PFSK-1 (cell line): ENCODE data around the gene MOK.

Source experiments
- FOXP2 ChIP-seq: optimal IDR thresholded peaks from 2 replicates; pipeline ENCODE3; 2011; ENCODE audit warnings: borderline replicate concordance, control low read depth, inconsistent platforms; ENCODE audit not compliant: insufficient read depth; ENCODE audit errors: extremely low read length, extremely low read depth
- POLR2AphosphoS5 ChIP-seq: IDR thresholded peaks from 2 replicates; pipeline ENCODE4 v1.6.1; 2012; ENCODE audit warnings: low read depth, mild to moderate bottlenecking, control low read depth, low read length, moderate library complexity
- SIN3A ChIP-seq: IDR thresholded peaks from 2 replicates; pipeline ENCODE4 v1.6.1; 2012; ENCODE audit warnings: mild to moderate bottlenecking, low read length, moderate library complexity, borderline replicate concordance; ENCODE audit not compliant: insufficient read depth
- TAF1 ChIP-seq: IDR thresholded peaks from 2 replicates; pipeline ENCODE4 v1.6.1; 2012; ENCODE audit warnings: low read length, control low read depth, borderline replicate concordance; ENCODE audit not compliant: insufficient read depth
- TF ChIP-seq, protein P1 (sequence below), 2 experiments: IDR thresholded peaks; 2 replicates each; pipeline versions ENCODE4 v1.6.1 to v1.8.0; 2011 to 2012; ENCODE audit warnings: low read depth in 2 of 2, low read length in 2 of 2, control low read depth in 1 of 2, inconsistent platforms in 1 of 2, mild to moderate bottlenecking in 1 of 2, moderate library complexity in 1 of 2; ENCODE audit not compliant: insufficient read depth in 1 of 2

MOK gene

DNA sequence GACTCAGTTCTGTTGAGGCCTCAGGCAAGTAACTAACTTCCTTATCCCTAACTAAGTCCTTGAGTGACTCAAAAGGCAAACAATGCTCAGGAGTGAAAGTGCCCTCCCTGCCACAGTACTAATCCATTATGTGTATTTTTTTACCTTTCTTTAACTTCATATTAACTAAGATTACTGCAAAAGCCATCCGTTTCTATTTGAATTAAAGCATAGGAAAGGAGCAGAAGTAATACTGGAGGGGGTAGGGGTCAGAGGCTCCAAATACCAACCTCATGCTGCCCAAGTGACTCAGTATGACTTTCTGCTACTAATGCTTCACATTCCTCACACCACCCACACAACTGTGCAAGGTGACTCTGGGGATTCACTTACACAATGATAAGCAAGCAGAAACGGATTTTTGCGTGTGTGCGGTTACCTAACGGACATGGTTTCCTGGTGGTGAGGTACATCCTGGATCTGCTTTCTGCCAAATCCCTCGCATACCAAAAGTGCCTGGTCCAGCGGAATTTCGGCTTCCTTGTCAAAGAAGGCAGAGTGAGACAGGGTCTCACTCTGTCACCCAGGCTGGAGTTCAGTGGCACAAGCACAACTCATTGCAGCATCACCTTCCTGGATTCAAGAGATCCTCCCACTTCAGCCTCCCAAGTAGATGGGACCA, 25.1 kb downstream of the MOK start:
- TF ChIP-seq TAF1 (no peak), FOXP2 (no peak), POLR2AphosphoS5 (no peak), SIN3A (no peak)
- TF ChIP-seq, protein P1, sequence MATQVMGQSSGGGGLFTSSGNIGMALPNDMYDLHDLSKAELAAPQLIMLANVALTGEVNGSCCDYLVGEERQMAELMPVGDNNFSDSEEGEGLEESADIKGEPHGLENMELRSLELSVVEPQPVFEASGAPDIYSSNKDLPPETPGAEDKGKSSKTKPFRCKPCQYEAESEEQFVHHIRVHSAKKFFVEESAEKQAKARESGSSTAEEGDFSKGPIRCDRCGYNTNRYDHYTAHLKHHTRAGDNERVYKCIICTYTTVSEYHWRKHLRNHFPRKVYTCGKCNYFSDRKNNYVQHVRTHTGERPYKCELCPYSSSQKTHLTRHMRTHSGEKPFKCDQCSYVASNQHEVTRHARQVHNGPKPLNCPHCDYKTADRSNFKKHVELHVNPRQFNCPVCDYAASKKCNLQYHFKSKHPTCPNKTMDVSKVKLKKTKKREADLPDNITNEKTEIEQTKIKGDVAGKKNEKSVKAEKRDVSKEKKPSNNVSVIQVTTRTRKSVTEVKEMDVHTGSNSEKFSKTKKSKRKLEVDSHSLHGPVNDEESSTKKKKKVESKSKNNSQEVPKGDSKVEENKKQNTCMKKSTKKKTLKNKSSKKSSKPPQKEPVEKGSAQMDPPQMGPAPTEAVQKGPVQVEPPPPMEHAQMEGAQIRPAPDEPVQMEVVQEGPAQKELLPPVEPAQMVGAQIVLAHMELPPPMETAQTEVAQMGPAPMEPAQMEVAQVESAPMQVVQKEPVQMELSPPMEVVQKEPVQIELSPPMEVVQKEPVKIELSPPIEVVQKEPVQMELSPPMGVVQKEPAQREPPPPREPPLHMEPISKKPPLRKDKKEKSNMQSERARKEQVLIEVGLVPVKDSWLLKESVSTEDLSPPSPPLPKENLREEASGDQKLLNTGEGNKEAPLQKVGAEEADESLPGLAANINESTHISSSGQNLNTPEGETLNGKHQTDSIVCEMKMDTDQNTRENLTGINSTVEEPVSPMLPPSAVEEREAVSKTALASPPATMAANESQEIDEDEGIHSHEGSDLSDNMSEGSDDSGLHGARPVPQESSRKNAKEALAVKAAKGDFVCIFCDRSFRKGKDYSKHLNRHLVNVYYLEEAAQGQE (IDR thresholded peaks at IDR 0.05; ENCODE audit: insufficient read depth in 1 of 2, low read depth in 2 of 2, low read length in 2 of 2) = no peak

DNA sequence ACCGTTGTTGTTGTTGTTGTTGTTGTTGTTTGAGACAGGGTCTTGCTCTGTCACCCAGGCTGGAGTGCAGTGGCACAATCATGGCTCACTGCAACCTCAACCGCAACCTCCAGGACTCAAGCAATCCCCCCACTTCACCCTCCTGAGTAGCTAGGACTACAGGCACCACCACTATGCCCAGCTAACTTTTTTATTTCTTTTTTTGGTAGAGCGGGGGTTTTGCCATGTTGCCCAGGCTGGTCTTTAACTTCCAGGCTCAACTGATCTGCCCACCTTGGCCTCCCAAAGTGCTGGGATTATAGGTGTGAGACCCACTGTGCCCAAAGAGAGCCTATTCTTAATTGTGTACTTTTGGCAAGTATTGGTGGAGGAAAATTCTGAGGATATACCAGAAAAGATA, 25.7 kb downstream of the MOK start:
- no peak for TF ChIP-seq TAF1
- no peak for TF ChIP-seq SIN3A
- TF ChIP-seq, protein P1 (IDR thresholded peaks at IDR 0.05; ENCODE audit: insufficient read depth in 1 of 2, low read depth in 2 of 2, low read length in 2 of 2) = no peak
- no peak for TF ChIP-seq FOXP2
- TF ChIP-seq POLR2AphosphoS5 = no peak

GRCh38 chr14:102278631-102278935, 26.4 kb downstream of the MOK start:
- no peak for TF ChIP-seq FOXP2
- TF ChIP-seq TAF1 = no peak
- no peak for TF ChIP-seq POLR2AphosphoS5
- TF ChIP-seq SIN3A = no peak
- TF ChIP-seq, protein P1 (IDR thresholded peaks at IDR 0.05; ENCODE audit: insufficient read depth in 1 of 2, low read depth in 2 of 2, low read length in 2 of 2) = no peak

GRCh38 chr14:102277874-102278630, 26.9 kb downstream of the MOK start:
- TF ChIP-seq, protein P1 (IDR thresholded peaks at IDR 0.05; ENCODE audit: insufficient read depth in 1 of 2, low read depth in 2 of 2, low read length in 2 of 2) = no peak
- TF ChIP-seq POLR2AphosphoS5 (no peak), SIN3A (no peak), TAF1 (no peak), FOXP2 (no peak)
